ENCODE data around the gene C1QTNF3. TPM values are rescaled to one million over a fixed set of nuclear protein-coding genes. Genes with fewer than 3 reads are reported as not detected.

C1QTNF3 gene
- total RNA-seq, 6 experiments from 2014 or later: 0.40 to 0.62 (median 0.50) TPM

GRCh38 chr5:34021334-34021733 is 21.7 kb downstream of the C1QTNF3 start:
- no peaks in the 10 kb centered on the region for H3K9me3 Mint-ChIP-seq
- TF ChIP-seq CTCF (IDR thresholded peaks at IDR 0.05): no peak
- no peak overlapping the region for H3K4me3 Mint-ChIP-seq
- peak overlapping the region; percentile 93 for H3K27ac Mint-ChIP-seq
- H3K27me3 Mint-ChIP-seq (ENCODE audit: insufficient read depth): no peaks in the 10 kb centered on the region
- DNase-seq: no peak
- peaks cover 36% of the 10 kb centered on the region for H3K4me1 Mint-ChIP-seq (ENCODE audit: low read depth)
- no peaks in the 10 kb centered on the region for H3K36me3 Mint-ChIP-seq (ENCODE audit: low read depth)

GRCh38 chr5:34020726-34021125 is 22.3 kb downstream of the C1QTNF3 start:
- H3K27ac Mint-ChIP-seq: no peak overlapping the region
- no peak for DNase-seq
- TF ChIP-seq CTCF (IDR thresholded peaks at IDR 0.05): no peak
- H3K36me3 Mint-ChIP-seq (ENCODE audit: low read depth): no peaks in the 10 kb centered on the region
- no peak overlapping the region for H3K4me3 Mint-ChIP-seq
- H3K27me3 Mint-ChIP-seq (ENCODE audit: insufficient read depth): no peaks in the 10 kb centered on the region
- peaks cover 32% of the 10 kb centered on the region for H3K4me1 Mint-ChIP-seq (ENCODE audit: low read depth)
- no peaks in the 10 kb centered on the region for H3K9me3 Mint-ChIP-seq

GRCh38 chr5:34017254-34017653 is 25.8 kb downstream of the C1QTNF3 start:
- peaks cover 30% of the 10 kb centered on the region for H3K4me1 Mint-ChIP-seq (ENCODE audit: low read depth)
- no peak overlapping the region for H3K27ac Mint-ChIP-seq
- no peak for TF ChIP-seq CTCF (IDR thresholded peaks at IDR 0.05)
- no peaks in the 10 kb centered on the region for H3K36me3 Mint-ChIP-seq (ENCODE audit: low read depth)
- H3K27me3 Mint-ChIP-seq (ENCODE audit: insufficient read depth): no peaks in the 10 kb centered on the region
- H3K4me3 Mint-ChIP-seq: no peak overlapping the region
- DNase-seq: no peak
- no peaks in the 10 kb centered on the region for H3K9me3 Mint-ChIP-seq

GRCh38 chr5:34016750-34017149 is 26.3 kb downstream of the C1QTNF3 start:
- no peak overlapping the region for H3K27ac Mint-ChIP-seq
- no peaks in the 10 kb centered on the region for H3K27me3 Mint-ChIP-seq (ENCODE audit: insufficient read depth)
- H3K4me1 Mint-ChIP-seq (ENCODE audit: low read depth): peaks cover 30% of the 10 kb centered on the region
- no peaks in the 10 kb centered on the region for H3K9me3 Mint-ChIP-seq
- no peak for TF ChIP-seq CTCF (IDR thresholded peaks at IDR 0.05)
- no peaks in the 10 kb centered on the region for H3K36me3 Mint-ChIP-seq (ENCODE audit: low read depth)
- no peak for DNase-seq
- H3K4me3 Mint-ChIP-seq: no peak overlapping the region

GRCh38 chr5:34016222-34016621 is 26.8 kb downstream of the C1QTNF3 start:
- Mint-ChIP-seq H3K4me1 (ENCODE audit: low read depth) (peaks cover 30% of the 10 kb centered on the region), H3K27me3 (ENCODE audit: insufficient read depth) (no peaks in the 10 kb centered on the region), H3K27ac (no peak overlapping the region), H3K9me3 (no peaks in the 10 kb centered on the region), H3K36me3 (ENCODE audit: low read depth) (no peaks in the 10 kb centered on the region), H3K4me3 (no peak overlapping the region)
- TF ChIP-seq CTCF (IDR thresholded peaks at IDR 0.05): no peak
- no peak for DNase-seq
